GM12875 (cell line): ENCODE data around the gene SLC6A16.

ENCODE experiments used
- H3K4me3 ChIP-seq: one replicate; pipeline ENCODE4 v1.5.1; 2011; ENCODE audit warnings: low read depth, low read length, control low read depth
- CTCF ChIP-seq: IDR thresholded peaks from 2 replicates; pipeline ENCODE4 v1.5.1; 2011; ENCODE audit warnings: low read depth, mild to moderate bottlenecking, control low read depth, inconsistent platforms, low read length, moderate library complexity, borderline replicate concordance; ENCODE audit not compliant: insufficient read depth

Gene SLC6A16

GRCh38 chr19:49338023-49338677, 13.2 kb upstream of the SLC6A16 start:
- TF ChIP-seq CTCF: no peak
- H3K4me3 ChIP-seq: no peak overlapping the region

DNA sequence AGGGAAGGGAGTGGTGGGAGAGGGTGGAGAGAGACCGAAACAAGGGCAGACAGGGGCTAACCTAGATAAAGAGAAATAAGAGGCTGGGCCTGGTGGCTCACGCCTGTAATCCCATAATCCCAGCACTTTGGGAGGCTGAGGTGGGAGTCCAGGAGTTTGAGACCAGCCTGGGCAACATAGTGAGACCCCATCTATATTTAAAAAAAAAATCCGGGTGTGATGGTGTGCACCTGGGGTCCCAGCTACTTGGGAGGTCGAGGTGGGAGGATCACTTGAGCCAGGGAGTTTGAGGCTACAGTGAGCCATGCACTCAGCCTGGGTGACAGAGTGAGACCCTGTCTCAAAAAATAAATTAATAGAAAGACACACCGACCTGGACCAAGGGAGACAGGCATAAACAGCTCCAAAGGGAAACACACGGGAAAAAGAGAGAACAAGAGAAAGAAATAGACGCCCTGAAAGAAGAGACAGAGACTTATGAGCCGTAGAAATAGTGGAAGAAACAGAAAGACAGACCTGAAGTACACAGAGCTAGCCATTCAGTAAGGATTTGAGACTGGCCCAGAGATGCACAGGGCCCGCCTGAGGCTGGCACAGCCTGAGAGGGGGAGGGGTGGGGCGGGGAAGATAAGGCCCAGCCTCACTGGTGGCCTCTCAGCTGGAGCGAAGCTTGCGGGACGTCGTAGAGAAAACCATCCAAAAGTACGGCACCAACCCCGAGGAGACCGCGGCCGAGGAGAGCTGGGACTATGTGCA, 12.5 kb upstream of the SLC6A16 start:
- H3K4me3 ChIP-seq: peak overlapping the region; percentile 88

GRCh38 chr19:49336482-49337266, 11.7 kb upstream of the SLC6A16 start:
- peak overlapping the region; percentile 88 for H3K4me3 ChIP-seq
- TF ChIP-seq CTCF: no peak

More for the DNA sequence above, 12.5 kb upstream of the SLC6A16 start:
- no peak for TF ChIP-seq CTCF

- peak overlapping the region; percentile 88 for H3K4me3 ChIP-seq
- no peak for TF ChIP-seq CTCF
These were observed 10.9 kb upstream of the SLC6A16 start for GRCh38 chr19:49335784-49336481.

- no peak for TF ChIP-seq CTCF
- H3K4me3 ChIP-seq: peak within 1 kb of the TSS; percentile 88
These were observed 10.2 kb upstream of the SLC6A16 start, which contains the start of gene CD37 for GRCh38 chr19:49335071-49335783. CD37 (plus strand) TSS chr19:49335406; CDS start chr19:49335541, 135 bp downstream.

DNA sequence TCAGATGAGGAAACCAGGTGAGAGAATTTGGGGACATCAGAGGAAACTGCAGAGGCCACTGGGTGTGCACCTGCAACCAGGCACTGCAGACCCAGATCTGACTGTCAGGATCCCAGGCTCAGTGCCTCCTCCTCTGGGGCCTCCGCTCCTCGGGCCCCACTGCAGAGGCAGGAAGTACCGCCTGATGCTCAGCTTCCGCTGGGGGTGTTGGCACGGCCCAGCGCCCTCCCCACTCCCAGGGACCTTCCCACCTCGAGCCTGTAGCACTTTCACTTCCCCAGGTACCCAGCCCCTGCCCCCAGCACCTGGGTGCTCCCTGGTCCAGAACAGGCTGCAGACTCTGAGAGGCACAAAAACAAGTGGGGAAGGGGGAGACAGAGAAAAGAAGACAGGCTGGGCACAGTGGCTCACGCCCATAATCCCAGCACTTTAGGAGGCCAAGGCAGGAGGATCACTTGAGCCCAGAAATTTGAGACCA, 8.9 kb upstream of the SLC6A16 start:
- TF ChIP-seq CTCF: no peak
- peak overlapping the region; percentile 15 for H3K4me3 ChIP-seq
